PC-9 (cell line): ENCODE measurements around the gene GPR42. TPM values are rescaled to one million over a fixed set of nuclear protein-coding genes. Genes with fewer than 3 reads are reported as not detected.
"Not testable (repeated sequence)": the region's sequence is repeated elsewhere in the genome, so short reads cannot be mapped to it uniquely, and the experiment has no call there.

ENCODE experiments used
- BruUV-seq: library from RNA; stranded (reverse); fragments of 400-500 nt; replicated peaks from 2 replicates; lab custom pipeline; 2021; lab: Mats Ljungman, UMichigan
- CTCF ChIA-PET: fragments of 300-600 bp; sonication (Branson Sonifier 250); formaldehyde crosslinking; loops from one replicate; lab custom pipeline; 2022; ENCODE audit warnings: antibody characterized with exemption; lab: Charles Lee
- POLR2A ChIA-PET: fragments of 300-600 bp; sonication (Branson Sonifier 250); formaldehyde crosslinking; loops from one replicate; lab custom pipeline; 2022; ENCODE audit warnings: antibody characterized with exemption; ENCODE audit not compliant: unreplicated experiment; lab: Charles Lee
- DNase-seq, 2 experiments: peaks; one replicate each; pipeline versions ENCODE4 v3.0.0 to v3.0.0-alpha.2; 2015 to 2022; ENCODE audit warnings: mixed read lengths in 1 of 2
- H2AFZ ChIP-seq: fragments of 200-600 bp; sonication (generic); 2 replicates; pipeline ENCODE4 v1.8.1; 2017; ENCODE audit warnings: antibody characterized with exemption
- H3F3A ChIP-seq: fragments of 200-600 bp; sonication (generic); 2 replicates; pipeline ENCODE4 v1.8.1; 2017; ENCODE audit warnings: antibody characterized with exemption, mild to moderate bottlenecking, low read depth; ENCODE audit not compliant: insufficient read depth
- H3K27ac ChIP-seq: fragments of 200-600 bp; sonication (generic); 2 replicates; pipeline ENCODE4 v1.6.1; 2016; ENCODE audit warnings: mixed run types
- H3K27me3 ChIP-seq: fragments of 200-600 bp; sonication (generic); 2 replicates; pipeline ENCODE4 v1.6.1; 2016; ENCODE audit warnings: low read depth, mixed run types; ENCODE audit not compliant: insufficient read depth
- H3K36me3 ChIP-seq: fragments of 200-600 bp; sonication (generic); 2 replicates; pipeline ENCODE4 v1.6.1; 2016; ENCODE audit warnings: low read depth, mixed run types
- H3K4me1 ChIP-seq: fragments of 200-600 bp; sonication (generic); replicated peaks from 2 replicates; pipeline ENCODE4 v1.6.1; 2016; ENCODE audit warnings: mixed run types; ENCODE audit not compliant: insufficient read depth
- H3K4me2 ChIP-seq: fragments of 200-600 bp; sonication (generic); 2 replicates; pipeline ENCODE4 v1.6.1; 2017; ENCODE audit warnings: mixed run types
- H3K4me3 ChIP-seq: fragments of 200-600 bp; sonication (generic); 2 replicates; pipeline ENCODE4 v1.6.1; 2016; ENCODE audit warnings: mixed run types
- H3K79me2 ChIP-seq: fragments of 200-600 bp; sonication (generic); 2 replicates; pipeline ENCODE4 v1.6.1; 2017; ENCODE audit warnings: low read depth, mixed run types
- H3K9me2 ChIP-seq: fragments of 200-600 bp; sonication (generic); 2 replicates; pipeline ENCODE4 v1.8.1; 2017; ENCODE audit warnings: mild to moderate bottlenecking; ENCODE audit not compliant: insufficient read depth
- H3K9me3 ChIP-seq: fragments of 200-600 bp; sonication (generic); 2 replicates; pipeline ENCODE4 v1.8.1; 2016; ENCODE audit warnings: low read depth; ENCODE audit not compliant: insufficient read depth
- H4K20me1 ChIP-seq: fragments of 200-600 bp; sonication (generic); 2 replicates; pipeline ENCODE4 v1.8.1; 2017; ENCODE audit not compliant: insufficient read depth
- EZH2 ChIP-seq: fragments of 200-600 bp; sonication (generic); IDR thresholded peaks from 2 replicates; pipeline ENCODE4 v1.8.0; 2017; ENCODE audit warnings: antibody characterized with exemption, low read depth
- intact Hi-C: fragments of 100-400 bp; cut with micrococcal nuclease; formaldehyde crosslinking; loops from one replicate; pipeline ENCODE4 v1.10.0; 2022; ENCODE audit not compliant: unreplicated experiment
- total RNA-seq: library from RNA; stranded (reverse); gene quantifications from 2 replicates; pipeline ENCODE4 v1.2.3, GENCODE V29; 2021
- TF ChIP-seq, protein P1 (sequence below): fragments of 200-600 bp; sonication (generic); conservative IDR thresholded peaks from 2 replicates; pipeline ENCODE4 v1.6.1; 2017; ENCODE audit warnings: mixed run types, antibody characterized with exemption, mild to moderate bottlenecking, moderate library complexity

The GPR42 gene
- total RNA-seq, 1 experiment from 2014 or later, result not detected

DNA sequence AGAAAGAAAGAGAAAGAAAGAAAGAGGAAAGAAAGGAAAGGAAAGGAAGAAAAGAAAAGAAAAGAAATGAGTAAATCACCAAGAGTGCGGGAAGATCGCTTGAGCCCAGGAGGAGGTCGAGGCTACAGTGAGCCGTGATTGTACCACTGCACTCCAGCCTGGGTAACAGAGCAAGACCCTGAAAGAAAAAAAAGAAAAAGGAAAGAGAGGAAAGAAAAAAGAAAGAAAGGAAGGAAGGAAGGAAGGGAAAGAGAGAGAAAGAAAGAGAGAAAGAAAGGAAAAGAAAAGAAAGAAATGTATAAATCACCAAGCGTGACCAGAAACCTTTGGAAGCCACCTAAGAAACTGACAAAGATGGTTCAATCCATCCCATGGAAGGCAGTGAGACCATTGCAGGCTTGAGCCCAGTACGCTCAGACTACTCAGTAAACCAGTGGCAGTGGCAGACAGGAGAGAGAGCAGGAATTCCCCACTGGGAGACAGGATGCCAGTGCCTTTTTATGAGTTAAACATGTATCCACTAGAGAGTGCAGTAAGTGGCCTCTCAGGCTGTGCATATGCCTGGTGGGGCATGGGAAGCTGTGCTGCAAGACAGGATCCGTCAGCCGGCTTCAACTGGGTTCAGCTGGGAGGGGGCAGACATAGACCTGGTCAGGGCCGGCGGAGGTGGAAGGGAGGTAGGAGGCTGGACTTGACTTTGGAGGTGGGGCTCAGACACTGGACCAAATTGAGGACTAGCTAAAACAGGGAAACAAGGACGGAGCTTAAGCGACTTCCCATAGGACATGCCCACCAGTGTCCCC, 4.8 kb downstream of the GPR42 start:
- ChIA-PET POLR2A (no interaction called here), CTCF (no interaction called here)
- BruUV-seq, result no TSS peak
- H3K36me3 ChIP-seq, result no peaks in the 10 kb centered on the region
- no peaks in the 10 kb centered on the region for H3K4me1 ChIP-seq
- H3K9me3 ChIP-seq, result no peaks in the 10 kb centered on the region
- peaks cover 23% of the 10 kb centered on the region; the same call in 1 of the 2 replicates for H3K27me3 ChIP-seq
- H3F3A ChIP-seq, result 0 out of 2 replicates have a peak, but pooled peaks cover 5% of the 10 kb centered on the region
- no peak for DNase-seq
- H2AFZ ChIP-seq, result no peak overlapping the region
- no peak overlapping the region for H3K27ac ChIP-seq
- no peak overlapping the region for H3K4me3 ChIP-seq
- H3K4me2 ChIP-seq, result no peak overlapping the region
- H4K20me1 ChIP-seq, result no peaks in the 10 kb centered on the region
- H3K9me2 ChIP-seq, result no peaks in the 10 kb centered on the region
- TF ChIP-seq, protein P1, sequence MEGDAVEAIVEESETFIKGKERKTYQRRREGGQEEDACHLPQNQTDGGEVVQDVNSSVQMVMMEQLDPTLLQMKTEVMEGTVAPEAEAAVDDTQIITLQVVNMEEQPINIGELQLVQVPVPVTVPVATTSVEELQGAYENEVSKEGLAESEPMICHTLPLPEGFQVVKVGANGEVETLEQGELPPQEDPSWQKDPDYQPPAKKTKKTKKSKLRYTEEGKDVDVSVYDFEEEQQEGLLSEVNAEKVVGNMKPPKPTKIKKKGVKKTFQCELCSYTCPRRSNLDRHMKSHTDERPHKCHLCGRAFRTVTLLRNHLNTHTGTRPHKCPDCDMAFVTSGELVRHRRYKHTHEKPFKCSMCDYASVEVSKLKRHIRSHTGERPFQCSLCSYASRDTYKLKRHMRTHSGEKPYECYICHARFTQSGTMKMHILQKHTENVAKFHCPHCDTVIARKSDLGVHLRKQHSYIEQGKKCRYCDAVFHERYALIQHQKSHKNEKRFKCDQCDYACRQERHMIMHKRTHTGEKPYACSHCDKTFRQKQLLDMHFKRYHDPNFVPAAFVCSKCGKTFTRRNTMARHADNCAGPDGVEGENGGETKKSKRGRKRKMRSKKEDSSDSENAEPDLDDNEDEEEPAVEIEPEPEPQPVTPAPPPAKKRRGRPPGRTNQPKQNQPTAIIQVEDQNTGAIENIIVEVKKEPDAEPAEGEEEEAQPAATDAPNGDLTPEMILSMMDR, result no peak
- TF ChIP-seq EZH2, result no peak
- intact Hi-C loops, result no loop called here
- no peaks in the 10 kb centered on the region for H3K79me2 ChIP-seq

DNA sequence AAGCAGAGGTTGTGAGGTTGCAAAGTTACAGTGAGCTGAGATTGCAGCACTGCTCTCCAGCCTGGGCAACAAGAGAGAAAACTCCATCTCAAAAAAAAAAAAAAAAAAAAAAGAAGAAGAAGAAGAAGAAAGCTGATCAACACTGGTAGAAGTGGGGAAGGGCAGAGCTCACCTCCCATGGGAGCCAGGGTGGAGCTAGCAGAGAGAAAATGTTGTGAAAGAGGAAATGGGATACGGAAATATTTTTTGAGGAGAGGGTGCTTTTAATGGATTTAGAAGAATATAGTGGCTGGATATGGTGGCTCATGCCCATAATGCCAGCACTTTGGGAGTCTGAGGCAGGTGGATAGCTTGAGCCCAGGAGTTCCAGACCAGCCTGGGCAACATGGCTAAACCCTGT, 6.8 kb downstream of the GPR42 start:
- BruUV-seq, result no TSS peak
- no peaks in the 10 kb centered on the region for H3K4me1 ChIP-seq
- H3K27me3 ChIP-seq, result peaks cover 40% of the 10 kb centered on the region
- no peak overlapping the region for H3K27ac ChIP-seq
- H3K36me3 ChIP-seq, result no peaks in the 10 kb centered on the region
- 0 out of 2 replicates have a peak, but pooled peaks cover 5% of the 10 kb centered on the region for H3F3A ChIP-seq
- no peak overlapping the region for H3K4me2 ChIP-seq
- no peaks in the 10 kb centered on the region for H3K9me2 ChIP-seq
- ChIA-PET POLR2A (no interaction called here), CTCF (no interaction called here)
- TF ChIP-seq, protein P1, result no peak
- TF ChIP-seq EZH2, result no peak
- H3K79me2 ChIP-seq, result no peaks in the 10 kb centered on the region
- DNase-seq, result no peak
- H4K20me1 ChIP-seq, result no peaks in the 10 kb centered on the region
- H3K9me3 ChIP-seq, result no peaks in the 10 kb centered on the region
- intact Hi-C loops, result no loop called here
- H3K4me3 ChIP-seq, result no peak overlapping the region
- H2AFZ ChIP-seq, result no peak overlapping the region

DNA sequence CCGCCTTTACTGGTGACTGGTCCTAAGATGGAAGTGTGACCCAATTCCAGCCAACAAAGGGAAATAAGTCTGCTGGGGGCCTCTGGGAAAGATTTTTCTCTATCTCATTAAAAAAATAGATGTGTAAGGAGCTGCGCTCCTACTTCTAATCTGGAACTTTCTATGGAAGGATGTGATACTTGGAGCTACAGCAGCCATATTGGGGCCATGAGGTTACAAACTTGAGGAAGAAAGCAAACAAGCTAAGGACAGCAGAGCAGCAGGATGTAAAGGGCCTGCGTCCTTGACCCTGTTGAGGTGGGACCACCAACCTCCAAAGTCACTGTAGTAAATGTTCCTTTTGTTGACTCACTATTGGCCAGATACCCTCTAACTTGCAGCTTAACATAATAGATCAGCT, 7.5 kb downstream of the GPR42 start:
- intact Hi-C loops, result no loop called here
- no peaks in the 10 kb centered on the region for H3K79me2 ChIP-seq
- peaks cover 44% of the 10 kb centered on the region for H3K27me3 ChIP-seq
- TF ChIP-seq EZH2, result no peak
- TF ChIP-seq, protein P1, result no peak
- H3K4me1 ChIP-seq, result no peaks in the 10 kb centered on the region
- H2AFZ ChIP-seq, result no peak overlapping the region
- H3K27ac ChIP-seq, result no peak overlapping the region
- ChIA-PET POLR2A (interaction anchor here (0.7 kb wide), 1 partner anchor 237 kb away, joined by 5 read pairs; no protein-coding TSS in a partner anchor), CTCF (no interaction called here)
- H3F3A ChIP-seq, result 0 out of 2 replicates have a peak, but pooled peaks cover 5% of the 10 kb centered on the region
- no peak for DNase-seq
- no peak overlapping the region for H3K4me2 ChIP-seq
- no peaks in the 10 kb centered on the region for H3K9me2 ChIP-seq
- no peak overlapping the region for H3K4me3 ChIP-seq
- H3K9me3 ChIP-seq, result no peaks in the 10 kb centered on the region
- no peaks in the 10 kb centered on the region for H3K36me3 ChIP-seq
- BruUV-seq, result no TSS peak
- no peaks in the 10 kb centered on the region for H4K20me1 ChIP-seq

DNA sequence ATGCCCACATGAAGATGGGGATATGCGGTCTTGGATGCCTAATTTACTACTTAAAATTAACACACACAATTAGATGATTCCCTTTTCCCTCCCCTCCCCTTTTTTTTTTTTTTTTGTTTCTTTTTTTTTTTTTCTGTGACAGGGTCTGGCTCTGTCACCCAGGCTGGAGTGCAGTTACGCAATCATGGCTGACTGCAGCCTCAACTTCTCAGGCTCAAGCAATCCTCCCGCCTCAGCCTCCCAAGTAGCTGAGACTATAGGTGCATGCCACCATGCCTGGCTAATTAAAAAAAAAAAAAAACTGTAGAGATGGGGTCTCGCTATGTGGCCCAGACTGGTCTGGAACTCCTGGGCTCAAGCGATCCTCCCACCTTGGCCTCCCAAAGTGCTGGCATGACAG, 8.7 kb downstream of the GPR42 start:
- H3K27me3 ChIP-seq, result peaks cover 49% of the 10 kb centered on the region
- H3K4me2 ChIP-seq, H3K4me3 ChIP-seq, POLR2A ChIA-PET, H3K4me1 ChIP-seq, H3K9me3 ChIP-seq, DNase-seq, H3K9me2 ChIP-seq, H3K79me2 ChIP-seq, H2AFZ ChIP-seq, H4K20me1 ChIP-seq, intact Hi-C loops, H3F3A ChIP-seq, BruUV-seq, H3K27ac ChIP-seq, H3K36me3 ChIP-seq: not testable (repeated sequence)
- CTCF ChIA-PET, result interaction anchor here (0.6 kb wide), 1 partner anchor 32 kb away, joined by 8 read pairs; no protein-coding TSS in a partner anchor
